Measurements from ENCODE around the gene EFCAB14.
"Not testable (repeated sequence)": the region's sequence is repeated elsewhere in the genome, so short reads cannot be mapped to it uniquely, and the experiment has no call there.

Gene EFCAB14

DNA sequence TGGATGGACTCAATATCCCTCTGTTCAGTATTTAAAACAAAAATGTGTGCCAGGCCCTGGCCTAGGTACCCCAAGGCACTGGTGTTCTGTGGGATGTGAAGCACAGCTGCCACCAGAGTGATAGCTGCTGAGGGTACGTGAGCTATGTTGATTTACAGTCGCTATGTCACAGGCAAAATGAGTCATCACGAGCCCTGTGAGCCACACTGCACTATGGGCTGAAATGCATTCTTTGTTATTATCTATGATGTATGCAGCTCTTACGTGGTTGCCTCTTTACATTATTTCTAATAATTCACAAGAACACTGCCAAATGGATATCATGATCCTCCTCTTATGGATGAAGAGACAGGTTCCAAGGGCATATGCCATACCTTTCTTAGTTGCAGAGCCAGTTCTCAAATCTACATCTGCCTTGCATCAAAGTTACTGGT lies 45.1 kb downstream of the EFCAB14 start:
- no peak overlapping the region for H3K27ac ChIP-seq
- TF ChIP-seq, protein P1, sequence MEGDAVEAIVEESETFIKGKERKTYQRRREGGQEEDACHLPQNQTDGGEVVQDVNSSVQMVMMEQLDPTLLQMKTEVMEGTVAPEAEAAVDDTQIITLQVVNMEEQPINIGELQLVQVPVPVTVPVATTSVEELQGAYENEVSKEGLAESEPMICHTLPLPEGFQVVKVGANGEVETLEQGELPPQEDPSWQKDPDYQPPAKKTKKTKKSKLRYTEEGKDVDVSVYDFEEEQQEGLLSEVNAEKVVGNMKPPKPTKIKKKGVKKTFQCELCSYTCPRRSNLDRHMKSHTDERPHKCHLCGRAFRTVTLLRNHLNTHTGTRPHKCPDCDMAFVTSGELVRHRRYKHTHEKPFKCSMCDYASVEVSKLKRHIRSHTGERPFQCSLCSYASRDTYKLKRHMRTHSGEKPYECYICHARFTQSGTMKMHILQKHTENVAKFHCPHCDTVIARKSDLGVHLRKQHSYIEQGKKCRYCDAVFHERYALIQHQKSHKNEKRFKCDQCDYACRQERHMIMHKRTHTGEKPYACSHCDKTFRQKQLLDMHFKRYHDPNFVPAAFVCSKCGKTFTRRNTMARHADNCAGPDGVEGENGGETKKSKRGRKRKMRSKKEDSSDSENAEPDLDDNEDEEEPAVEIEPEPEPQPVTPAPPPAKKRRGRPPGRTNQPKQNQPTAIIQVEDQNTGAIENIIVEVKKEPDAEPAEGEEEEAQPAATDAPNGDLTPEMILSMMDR (conservative IDR thresholded peaks at IDR 0.05): no peak
- TF ChIP-seq ZFX (IDR thresholded peaks at IDR 0.05): no peak

DNA sequence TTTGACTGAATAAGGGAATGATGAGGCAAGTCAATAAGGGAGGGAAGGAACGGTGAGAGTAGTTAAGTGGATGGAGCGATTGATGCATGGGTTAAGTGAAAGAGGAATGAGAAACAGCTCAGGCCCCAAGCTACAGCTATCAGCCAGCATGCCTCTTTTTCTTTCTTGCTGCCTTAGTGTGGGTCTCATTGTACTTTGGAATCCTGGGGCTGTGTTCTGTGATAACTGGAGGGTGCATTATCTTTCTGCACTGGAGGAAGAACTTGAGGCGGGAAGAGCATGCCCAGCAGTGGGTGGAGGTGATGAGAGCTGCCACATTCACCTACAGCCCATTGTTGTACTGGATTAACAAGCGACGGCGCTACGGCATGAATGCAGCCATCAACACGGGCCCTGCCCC lies 46.2 kb downstream of the EFCAB14 start:
- H3K27ac ChIP-seq: no peak overlapping the region
- TF ChIP-seq, protein P1 (conservative IDR thresholded peaks at IDR 0.05): no peak
- no peak for TF ChIP-seq ZFX (IDR thresholded peaks at IDR 0.05)

DNA sequence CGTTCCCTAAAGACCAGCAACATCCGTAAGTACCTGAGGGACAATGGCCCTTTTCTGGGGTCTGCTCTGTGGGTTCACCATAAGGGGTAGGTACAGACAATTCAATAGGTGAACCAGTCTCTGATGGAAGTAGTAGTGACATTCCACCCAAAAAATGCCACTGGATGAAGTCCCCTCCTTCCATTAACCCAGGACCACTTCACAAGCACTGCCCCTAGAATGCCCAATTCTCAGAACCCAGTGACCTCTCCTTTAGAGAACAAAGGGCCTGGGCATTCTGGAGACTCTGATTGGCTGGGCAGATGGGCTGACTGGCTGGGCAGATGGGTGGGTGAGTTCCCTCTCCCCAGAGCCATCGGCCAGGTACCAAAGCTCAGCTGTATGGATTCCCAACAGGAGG lies 47.4 kb downstream of the EFCAB14 start, which contains the start of gene TEX38:
TEX38 (plus strand) TSS at position 301 of the 400 bp plus-strand sequence; CDS start at position 382, 81 bp downstream.
- no peak within 1 kb of the TSS for H3K27ac ChIP-seq
- no peak for TF ChIP-seq ZFX (IDR thresholded peaks at IDR 0.05)
- TF ChIP-seq, protein P1 (conservative IDR thresholded peaks at IDR 0.05): no peak

DNA sequence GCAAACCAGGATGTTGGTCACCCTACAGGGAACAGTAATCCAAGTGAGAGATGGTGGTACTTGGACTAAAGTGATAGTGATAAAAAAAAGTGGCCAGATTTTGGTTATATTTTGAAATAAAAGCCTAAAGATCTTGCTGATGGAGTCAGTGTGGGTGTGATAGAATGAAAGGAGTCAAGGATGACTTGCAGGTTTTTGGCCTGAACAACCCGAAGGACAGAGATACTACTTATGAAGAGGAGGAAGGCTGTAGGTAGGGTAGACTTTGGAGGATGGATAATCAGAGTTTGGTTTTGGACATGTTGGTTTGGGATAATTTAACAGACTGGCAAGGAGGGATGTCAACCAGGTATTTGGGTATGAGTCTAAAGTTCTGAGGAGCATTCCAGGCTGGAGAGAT lies 48.8 kb downstream of the EFCAB14 start:
- no peak for TF ChIP-seq ZFX (IDR thresholded peaks at IDR 0.05)
- TF ChIP-seq, protein P1 (conservative IDR thresholded peaks at IDR 0.05): no peak
- H3K27ac ChIP-seq: no peak overlapping the region

DNA sequence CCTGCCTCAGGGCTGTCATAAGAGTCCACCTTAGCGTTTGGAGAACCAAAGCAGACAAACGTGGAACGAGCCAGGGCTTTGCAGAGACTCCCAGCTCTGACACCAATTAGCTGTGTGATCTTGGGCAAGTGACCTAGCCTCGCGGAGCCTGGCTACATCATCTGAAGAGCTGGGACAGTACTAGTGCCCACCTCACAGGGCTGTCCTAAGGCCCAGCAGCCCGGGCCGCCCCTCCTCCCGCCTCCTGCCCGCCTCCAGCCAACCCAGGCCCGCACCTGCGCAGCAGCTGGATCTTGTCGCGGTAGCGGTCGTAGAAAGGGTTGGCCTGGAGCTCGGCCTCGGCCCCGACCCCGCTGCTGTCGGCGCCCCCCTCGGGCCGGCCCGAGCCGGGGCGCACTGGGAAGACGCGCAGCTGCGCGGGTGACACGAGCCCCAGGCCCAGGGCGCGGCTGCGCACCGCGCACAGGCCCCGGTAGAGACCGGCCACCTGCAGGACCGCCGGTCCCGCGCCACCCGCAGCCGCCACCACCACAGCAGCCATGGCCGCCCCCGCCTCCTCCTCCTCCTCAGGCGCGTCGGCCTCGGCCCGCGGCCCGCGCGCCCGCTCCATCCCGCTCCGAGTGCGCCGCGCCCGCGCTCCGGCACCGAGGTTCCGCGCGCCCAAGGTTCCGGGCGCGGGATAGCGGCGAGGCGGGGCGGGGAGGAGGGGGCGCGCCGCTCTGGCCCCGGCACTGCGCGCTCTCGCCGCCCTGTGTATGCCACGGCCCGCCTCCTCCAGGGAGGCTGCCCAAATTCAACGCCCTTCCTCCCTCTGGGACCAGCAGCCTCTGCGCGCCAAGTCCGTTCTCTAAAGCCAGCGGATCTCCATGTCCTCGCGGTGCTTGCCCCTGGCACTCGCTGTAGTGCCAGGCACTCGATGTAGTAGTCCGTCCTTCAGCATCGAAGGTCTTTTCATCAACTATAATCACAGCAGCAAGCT lies 50.8 kb downstream of the EFCAB14 start, which contains the start of gene ATPAF1:
ATPAF1 (minus strand) TSS at position 583 of the 979 bp plus-strand sequence; CDS start at position 541, 42 bp downstream.
- TF ChIP-seq ZFX (IDR thresholded peaks at IDR 0.05): peak; percentile 93
- TF ChIP-seq, protein P1 (conservative IDR thresholded peaks at IDR 0.05): no peak
- peak within 1 kb of the TSS; percentile 92 for H3K27ac ChIP-seq

DNA sequence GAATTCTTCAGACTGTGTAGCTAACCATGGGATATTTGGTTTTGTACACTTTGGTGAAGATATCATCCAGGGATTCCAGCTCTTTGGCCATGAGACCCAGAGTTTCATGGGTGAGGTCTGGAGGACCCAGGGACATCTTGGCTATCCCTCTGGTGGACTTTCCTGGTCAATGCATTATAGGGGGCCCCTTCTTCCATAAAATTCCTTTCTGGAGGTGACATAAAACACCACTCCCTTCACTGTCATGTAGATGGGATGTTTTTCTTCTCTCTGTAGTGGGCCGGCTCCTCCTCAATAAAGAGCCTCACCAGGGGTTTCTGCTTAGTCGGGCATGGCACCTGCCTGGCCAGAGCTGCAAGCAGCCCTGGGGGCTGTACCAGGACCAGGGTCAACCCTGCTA lies 52.9 kb downstream of the EFCAB14 start:
- H3K27ac ChIP-seq: no peak overlapping the region
- no peak for TF ChIP-seq ZFX (IDR thresholded peaks at IDR 0.05)
- TF ChIP-seq, protein P1 (conservative IDR thresholded peaks at IDR 0.05): no peak

DNA sequence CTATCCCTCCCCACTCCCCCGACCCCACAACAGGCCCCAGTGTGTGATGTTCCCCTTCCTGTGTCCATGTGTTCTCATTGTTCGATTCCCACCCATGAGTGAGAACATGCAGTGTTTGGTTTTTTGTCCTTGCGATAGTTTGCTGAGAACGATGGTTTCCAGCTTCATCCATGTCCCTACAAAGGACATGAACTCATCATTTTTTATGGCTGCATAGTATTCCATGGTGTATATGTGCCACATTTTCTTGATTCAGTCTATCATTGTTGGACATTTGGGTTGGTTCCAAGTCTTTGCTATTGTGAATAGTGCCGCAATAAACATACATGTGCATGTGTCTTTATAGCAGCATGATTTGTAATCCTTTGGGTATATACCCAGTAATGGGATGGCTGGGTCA lies 56.0 kb downstream of the EFCAB14 start:
- H3K27ac ChIP-seq: not testable (repeated sequence)

DNA sequence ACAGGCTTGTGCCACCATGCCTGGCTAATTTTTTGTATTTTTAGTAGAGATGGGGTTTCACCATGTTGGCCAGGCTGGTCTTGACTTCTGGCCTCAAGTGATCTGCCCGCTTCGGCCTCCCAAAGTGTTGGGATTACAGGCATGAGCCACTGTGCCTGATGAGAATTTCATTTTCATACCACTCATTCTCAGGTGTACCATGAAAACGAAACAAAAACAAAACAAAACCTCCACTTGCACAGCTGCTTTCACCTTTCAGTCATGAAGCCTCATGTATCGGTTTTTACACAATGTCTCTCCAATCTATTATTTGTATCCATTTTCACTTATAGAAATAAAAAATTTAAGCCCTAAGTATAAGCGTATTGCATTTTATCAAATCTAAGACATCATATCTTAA lies 58.8 kb downstream of the EFCAB14 start:
- H3K27ac ChIP-seq: not testable (repeated sequence)
